H1 (cell line): ENCODE data around the gene NFKB1. TPM values are rescaled to one million over a fixed set of nuclear protein-coding genes. Genes with fewer than 3 reads are reported as not detected.

Experiments
- CTCF ChIA-PET: fragments of 300-600 bp; sonication (Branson Sonifier 250); formaldehyde crosslinking; loops from one replicate; lab custom pipeline; 2021; ENCODE audit not compliant: partially characterized antibody; lab: Charles Lee
- POLR2A ChIA-PET: fragments of 300-600 bp; sonication (Branson Sonifier 250); formaldehyde crosslinking; loops from one replicate; lab custom pipeline; 2021; ENCODE audit warnings: inconsistent platforms; ENCODE audit not compliant: partially characterized antibody; lab: Charles Lee
- DNase-seq, 2 experiments: peaks; one replicate each; pipeline versions ENCODE4 v3.0.0 to v3.0.0-alpha.2; 2010 to 2022; ENCODE audit warnings: low spot score in 2 of 2, low read depth in 1 of 2, mixed read lengths in 1 of 2
- FAIRE-seq: peaks from 2 replicates; lab custom pipeline; 2011; peaks lifted over from hg19 to GRCh38; lab: Jason Lieb, UNC
- H2AFZ ChIP-seq: 2 replicates; pipeline ENCODE4 v1.8.1; 2012; ENCODE audit warnings: low read length, inconsistent platforms
- H2AK5ac ChIP-seq: 2 replicates; pipeline ENCODE4 v1.6.1; 2013; ENCODE audit warnings: low read depth, low read length
- H2BK120ac ChIP-seq: replicated peaks from 2 replicates; pipeline ENCODE3; 2013; ENCODE audit warnings: low read depth, low read length, inconsistent platforms
- H2BK12ac ChIP-seq: 2 replicates; pipeline ENCODE4 v1.6.1; 2013; ENCODE audit warnings: low read depth, low read length
- H2BK15ac ChIP-seq: 2 replicates; pipeline ENCODE4 v1.6.1; 2013; ENCODE audit warnings: low read length
- H2BK20ac ChIP-seq: 2 replicates; pipeline ENCODE4 v1.6.1; 2013; ENCODE audit warnings: low read length
- H2BK5ac ChIP-seq: 2 replicates; pipeline ENCODE4 v1.6.1; 2013; ENCODE audit warnings: low read depth, low read length
- H3K14ac ChIP-seq: 2 replicates; pipeline ENCODE4 v1.6.1; 2013; ENCODE audit warnings: inconsistent platforms; ENCODE audit not compliant: insufficient read length
- H3K18ac ChIP-seq: 2 replicates; pipeline ENCODE4 v1.6.1; 2013; ENCODE audit warnings: low read length; ENCODE audit errors: extremely low read depth
- H3K23ac ChIP-seq: 2 replicates; pipeline ENCODE4 v1.6.1; 2013; ENCODE audit warnings: inconsistent platforms; ENCODE audit not compliant: insufficient read length
- H3K23me2 ChIP-seq: 2 replicates; pipeline ENCODE4 v1.6.1; 2013; ENCODE audit warnings: low read depth, low read length
- H3K27ac ChIP-seq: 2 replicates; pipeline ENCODE4 v1.6.1; 2011; ENCODE audit warnings: low read depth, low read length, inconsistent platforms
- H3K27me3 ChIP-seq, 4 experiments: replicated peaks in 1 of 4; 1 replicate in 1 of 4; 2 replicates in 3 of 4; pipeline versions ENCODE4 v1.6.1 to v1.8.1; 2011 to 2013; ENCODE audit warnings: low read length in 3 of 4, mild to moderate bottlenecking in 3 of 4, inconsistent platforms in 2 of 4, mixed read lengths in 2 of 4, moderate library complexity in 1 of 4; ENCODE audit not compliant: control insufficient read depth in 3 of 4, insufficient read depth in 3 of 4; ENCODE audit errors: extremely low read depth in 1 of 4
- H3K36me3 ChIP-seq, 4 experiments: 2 replicates each; pipeline versions ENCODE4 v1.6.1 to v1.8.1; 2011 to 2013; ENCODE audit warnings: mild to moderate bottlenecking in 4 of 4, low read length in 3 of 4, moderate library complexity in 2 of 4, control low read depth in 1 of 4, inconsistent platforms in 1 of 4; ENCODE audit not compliant: insufficient read depth in 4 of 4, control insufficient read depth in 2 of 4
- H3K4ac ChIP-seq: replicated peaks from 2 replicates; pipeline ENCODE3; 2013; ENCODE audit warnings: low read length, low read depth, mixed read lengths, inconsistent platforms; ENCODE audit not compliant: insufficient read length
- H3K4me1 ChIP-seq, 4 experiments: replicated peaks in 1 of 4; 1 replicate in 1 of 4; 2 replicates in 3 of 4; pipeline versions ENCODE4 v1.6.1 to v1.8.1; 2011 to 2013; ENCODE audit warnings: low read length in 3 of 4, inconsistent platforms in 2 of 4, mixed read lengths in 1 of 4; ENCODE audit not compliant: insufficient read depth in 4 of 4, control insufficient read depth in 3 of 4
- H3K4me2 ChIP-seq, 2 experiments: 2 replicates each; pipeline versions ENCODE4 v1.6.1 to v1.8.1; 2011 to 2013; ENCODE audit warnings: low read depth in 2 of 2, low read length in 2 of 2, control low read depth in 1 of 2, inconsistent platforms in 1 of 2, mild to moderate bottlenecking in 1 of 2; ENCODE audit not compliant: insufficient read depth in 1 of 2
- H3K4me3 ChIP-seq, 4 experiments: fragments of 200-600, 300-600 bp in 1 of 4; sonication (generic), shearing (Covaris generic), sonication (Bioruptor Twin) in 1 of 4; 2 replicates each; pipeline versions ENCODE4 v1.5.1 to v1.8.1; 2011 to 2016; ENCODE audit warnings: low read length in 4 of 4, low read depth in 3 of 4, control low read depth in 2 of 4, inconsistent platforms in 2 of 4, mild to moderate bottlenecking in 2 of 4, mixed read lengths in 1 of 4, moderate library complexity in 1 of 4; ENCODE audit not compliant: insufficient read depth in 2 of 4; ENCODE audit errors: extremely low read depth in 1 of 4
- H3K56ac ChIP-seq: replicated peaks from 2 replicates; pipeline ENCODE3; 2013; ENCODE audit warnings: low read depth, mild to moderate bottlenecking, mixed read lengths, low read length, inconsistent platforms; ENCODE audit not compliant: insufficient read length
- H3K79me1 ChIP-seq: 2 replicates; pipeline ENCODE4 v1.6.1; 2013; ENCODE audit warnings: low read depth, low read length, control low read depth
- H3K79me2 ChIP-seq, 2 experiments: 2 replicates each; pipeline versions ENCODE4 v1.6.1 to v1.8.1; 2012 to 2013; ENCODE audit warnings: low read length in 2 of 2, mild to moderate bottlenecking in 2 of 2, inconsistent platforms in 1 of 2; ENCODE audit not compliant: insufficient read depth in 2 of 2, control insufficient read depth in 1 of 2
- H3K9ac ChIP-seq, 4 experiments: replicated peaks in 1 of 4; 1 replicate in 1 of 4; 2 replicates in 3 of 4; pipeline versions ENCODE4 v1.6.1 to v1.8.1; 2011 to 2013; ENCODE audit warnings: low read depth in 3 of 4, low read length in 3 of 4, control low read depth in 2 of 4, mild to moderate bottlenecking in 2 of 4, moderate library complexity in 2 of 4, inconsistent platforms in 1 of 4; ENCODE audit errors: extremely low read depth in 1 of 4
- H3K9me3 ChIP-seq, 2 experiments: 2 replicates each; pipeline versions ENCODE4 v1.6.1 to v1.8.1; 2012 to 2013; ENCODE audit warnings: mild to moderate bottlenecking in 2 of 2, moderate library complexity in 2 of 2, control low read depth in 1 of 2, inconsistent platforms in 1 of 2, low read depth in 1 of 2, low read length in 1 of 2, mixed read lengths in 1 of 2; ENCODE audit not compliant: insufficient read depth in 2 of 2
- H4K20me1 ChIP-seq, 2 experiments: replicated peaks in 1 of 2; 2 replicates each; pipeline versions ENCODE3 to v1.8.1; 2011 to 2013; ENCODE audit warnings: inconsistent platforms in 2 of 2, low read length in 2 of 2, mild to moderate bottlenecking in 1 of 2; ENCODE audit not compliant: insufficient read depth in 2 of 2, control insufficient read depth in 1 of 2
- H4K5ac ChIP-seq: 2 replicates; pipeline ENCODE4 v1.6.1; 2013; ENCODE audit warnings: low read length, low read depth, mixed read lengths, inconsistent platforms; ENCODE audit not compliant: insufficient read length
- H4K8ac ChIP-seq: 2 replicates; pipeline ENCODE4 v1.8.0; 2013; ENCODE audit warnings: mild to moderate bottlenecking, moderate library complexity, low read length, inconsistent platforms; ENCODE audit not compliant: insufficient read depth; ENCODE audit errors: extremely low read depth
- H4K91ac ChIP-seq: replicated peaks from 2 replicates; pipeline ENCODE3; 2013; ENCODE audit warnings: low read length, mixed read lengths, inconsistent platforms; ENCODE audit not compliant: insufficient read length
- HDAC2 ChIP-seq, 2 experiments: fragments of 300-600 bp in 1 of 2; sonication (generic) in 1 of 2; IDR thresholded peaks; 2 replicates each; pipeline ENCODE4 v1.6.1; 2011 to 2012; ENCODE audit warnings: low read depth in 2 of 2, low read length in 2 of 2, mild to moderate bottlenecking in 2 of 2, moderate library complexity in 2 of 2, borderline replicate concordance in 1 of 2, inconsistent platforms in 1 of 2
- POLR2AphosphoS5 ChIP-seq: IDR thresholded peaks from 2 replicates; pipeline ENCODE4 v1.6.1; 2011; ENCODE audit warnings: low read depth, low read length
- whole genome bisulfite sequencing, 2 experiments: shearing (Covaris generic) in 1 of 2; methylation state at CpG; one replicate each; pipeline versions ENCODE4 v1.1.6 to v1.1.7; 2013 to 2015; ENCODE audit warnings: low lambda C conversion rate in 2 of 2, mixed read lengths in 2 of 2, inconsistent platforms in 1 of 2, low coverage in 1 of 2, missing lambda C conversion rate in 1 of 2; ENCODE audit not compliant: insufficient replicate concordance in 2 of 2, insufficient coverage in 1 of 2, insufficient read length in 1 of 2; ENCODE audit errors: extremely low coverage in 1 of 2, missing lambda C conversion rate in 1 of 2; 5-methylcytosine and 5-hydroxymethylcytosine counted together
- polyA plus RNA-seq, 7 experiments: library from polyadenylated mRNA; depleted of rRNA in 3 of 7; stranded (reverse) in 5 of 7; unstranded in 2 of 7; fragments of >200 nt in 5 of 7; fragments of 200-250 nt in 2 of 7; gene quantifications; 1 replicate in 5 of 7; 2 replicates in 1 of 7; 4 replicates in 1 of 7; pipeline versions ENCODE4 v1.2.1 to v1.2.3, GENCODE V29; 2011 to 2013; ENCODE audit warnings: missing spikeins in 2 of 7, mixed read lengths in 2 of 7
- total RNA-seq: library from RNA; stranded (reverse); fragmentation: NEBNext Ultra II Directional; extraction: Animal tissue kit (Norgen Biotek cat#: 25700); gene quantifications from 2 replicates; pipeline ENCODE4 v1.2.1, GENCODE V29; 2021

NFKB1 gene
- total and polyA plus RNA-seq, 2 of the 8 experiments (the other 6 are each of a cell fraction or from before 2014, with no cell fraction given) = 2.9 to 6.8 TPM

- no peaks in the 10 kb centered on the region for H3K23me2 ChIP-seq
- H4K20me1 ChIP-seq = no peaks in the 10 kb centered on the region
- POLR2A ChIA-PET = no interaction called here
- H2AK5ac ChIP-seq = no peak overlapping the region
- H3K79me2 ChIP-seq = no peaks in the 10 kb centered on the region
- WGBS, 2 experiments = 50 to 100% methylated on average over 1 of the region's 2 CpGs
- no peak overlapping the region for H3K18ac ChIP-seq
- FAIRE-seq (no peak), DNase-seq (no peak)
- no peak overlapping the region for H2AFZ ChIP-seq
- H2BK120ac ChIP-seq = no peak overlapping the region
- H2BK12ac ChIP-seq = no peak overlapping the region
- no peak overlapping the region for H3K4ac ChIP-seq
- H3K56ac ChIP-seq = no peak overlapping the region
- H2BK5ac ChIP-seq = no peak overlapping the region
- no peak overlapping the region for H2BK20ac ChIP-seq
- H4K8ac ChIP-seq = no peak overlapping the region
- no peaks in the 10 kb centered on the region for H3K27me3 ChIP-seq
- H4K91ac ChIP-seq = no peak overlapping the region
- H3K4me1 ChIP-seq = no peaks in the 10 kb centered on the region
- H3K9me3 ChIP-seq = no peaks in the 10 kb centered on the region
- H3K4me3 ChIP-seq = no peak overlapping the region
- H3K14ac ChIP-seq = no peak overlapping the region
- no peak overlapping the region for H2BK15ac ChIP-seq
- no peak overlapping the region for H4K5ac ChIP-seq
- H3K27ac ChIP-seq = no peak overlapping the region
- CTCF ChIA-PET = interaction anchor here (2.2 kb wide), 1 partner anchor 13 kb away, joined by 6 read pairs; no protein-coding TSS in a partner anchor
- H3K4me2 ChIP-seq = no peak overlapping the region
- H3K79me1 ChIP-seq = no peaks in the 10 kb centered on the region
- no peak overlapping the region for H3K23ac ChIP-seq
- no peaks in the 10 kb centered on the region; a peak in 1 of 8 replicates for H3K36me3 ChIP-seq
- H3K9ac ChIP-seq = no peak overlapping the region
- no peak for TF ChIP-seq POLR2AphosphoS5
- no peak for TF ChIP-seq HDAC2 (IDR thresholded peaks at IDR 0.05; ENCODE audit: borderline replicate concordance in 1 of 2, low read depth in 2 of 2, low read length in 2 of 2)
Observed at GRCh38 chr4:102565696-102566095, 64.5 kb downstream of the NFKB1 start.
